ENCODE data around the gene PHF13.

The PHF13 gene

GRCh38 chr1:6667139-6667538 lies 53.6 kb downstream of the PHF13 start:
- DNase-seq: no peak

- DNase-seq: no peak
Measured at GRCh38 chr1:6668503-6668902, 55.0 kb downstream of the PHF13 start.

GRCh38 chr1:6672558-6672957 lies 59.0 kb downstream of the PHF13 start:
- DNase-seq: no peak

Data from hippocampal formation (tissue), 2 donors.